HFFc6 (cell line): ENCODE measurements around the gene FYB1. TPM values are rescaled to one million over a fixed set of nuclear protein-coding genes. Genes with fewer than 3 reads are reported as not detected.
A peak's percentile ranks its signal among the peaks of the same experiment; 100 is the strongest.

Experiments
- DNase-seq: peaks from one replicate; pipeline ENCODE4 v3.0.0-alpha.2; 2018
- H3K27ac Mint-ChIP-seq: 2 replicates; pipeline ENCODE4 v1.8.0; 2020; ENCODE audit warnings: mild to moderate bottlenecking, mixed read lengths
- H3K27me3 Mint-ChIP-seq: 2 replicates; pipeline ENCODE4 v1.8.0; 2021; ENCODE audit warnings: mild to moderate bottlenecking, moderate library complexity, mixed read lengths; ENCODE audit not compliant: insufficient read depth
- H3K36me3 Mint-ChIP-seq: 2 replicates; pipeline ENCODE4 v1.8.0; 2021; ENCODE audit warnings: low read depth, mixed read lengths
- H3K4me1 Mint-ChIP-seq: 2 replicates; pipeline ENCODE4 v1.8.0; 2020; ENCODE audit warnings: low read depth, mixed read lengths
- H3K4me3 Mint-ChIP-seq: 2 replicates; pipeline ENCODE4 v1.8.0; 2020; ENCODE audit warnings: mild to moderate bottlenecking, moderate library complexity, mixed read lengths
- H3K9me3 Mint-ChIP-seq: 2 replicates; pipeline ENCODE4 v1.8.0; 2020; ENCODE audit warnings: mild to moderate bottlenecking, mixed read lengths
- CTCF ChIP-seq: fragments of 200-600 bp; sonication (generic); IDR thresholded peaks from 2 replicates; pipeline ENCODE4 v1.5.0; 2021; ENCODE audit warnings: antibody characterized with exemption, mild to moderate bottlenecking
- total RNA-seq, 6 experiments: library from RNA; stranded (reverse); fragmentation: NEBNext Ultra II Directional; extraction: Animal tissue kit (Norgen Biotek cat#: 25700); gene quantifications; 2 replicates in 1 of 6; 3 replicates in 5 of 6; pipeline ENCODE4 v1.2.3, GENCODE V29; 2021

Gene FYB1
- total RNA-seq, 6 experiments from 2014 or later: 0.32 to 1.7 (median 0.49) TPM

- peaks cover 8% of the 10 kb centered on the region for H3K36me3 Mint-ChIP-seq
- peaks cover 50% of the 10 kb centered on the region for H3K4me1 Mint-ChIP-seq
- no peaks in the 10 kb centered on the region for H3K9me3 Mint-ChIP-seq
- H3K4me3 Mint-ChIP-seq: peak within 1 kb of the TSS; percentile 98
- no peaks in the 10 kb centered on the region; the same call in 1 of the 2 replicates for H3K27me3 Mint-ChIP-seq
- no peak for TF ChIP-seq CTCF
- H3K27ac Mint-ChIP-seq: peak within 1 kb of the TSS; percentile 96
- DNase-seq: peak; percentile 79
Observed at GRCh38 chr5:39074017-39074814, 145.1 kb downstream of the FYB1 start, which contains the start of gene RICTOR. TSS of gene RICTOR (minus strand) at chr5:39074399. CDS start at chr5:39074377, 22 bp downstream.

- no peaks in the 10 kb centered on the region for H3K9me3 Mint-ChIP-seq
- TF ChIP-seq CTCF: no peak
- H3K4me3 Mint-ChIP-seq: peak overlapping the region; percentile 98
- H3K36me3 Mint-ChIP-seq: peaks cover 12% of the 10 kb centered on the region
- peak overlapping the region; percentile 95 for H3K27ac Mint-ChIP-seq
- H3K4me1 Mint-ChIP-seq: peaks cover 50% of the 10 kb centered on the region
- H3K27me3 Mint-ChIP-seq: no peaks in the 10 kb centered on the region; the same call in 1 of the 2 replicates
- DNase-seq: no peak
Observed at GRCh38 chr5:39073767-39074016, 145.7 kb downstream of the FYB1 start.

GRCh38 chr5:39072925-39073766, 146.2 kb downstream of the FYB1 start:
- DNase-seq: peak; percentile 10
- TF ChIP-seq CTCF: no peak

GRCh38 chr5:39068099-39068498, 151.3 kb downstream of the FYB1 start:
- no peak overlapping the region for H3K4me3 Mint-ChIP-seq
- TF ChIP-seq CTCF: no peak
- peaks cover 45% of the 10 kb centered on the region for H3K36me3 Mint-ChIP-seq
- H3K9me3 Mint-ChIP-seq: peaks cover 9% of the 10 kb centered on the region; the same call in 1 of the 2 replicates
- no peaks in the 10 kb centered on the region for H3K27me3 Mint-ChIP-seq
- H3K27ac Mint-ChIP-seq: no peak overlapping the region
- no peak for DNase-seq
- peaks cover 41% of the 10 kb centered on the region for H3K4me1 Mint-ChIP-seq

More at GRCh38 chr5:39072925-39073766, 146.2 kb downstream of the FYB1 start:
- Mint-ChIP-seq H3K27ac (peak overlapping the region; percentile 95), H3K36me3 (peaks cover 17% of the 10 kb centered on the region), H3K9me3 (no peaks in the 10 kb centered on the region), H3K4me3 (peak overlapping the region; percentile 97), H3K27me3 (no peaks in the 10 kb centered on the region; the same call in 1 of the 2 replicates), H3K4me1 (peaks cover 50% of the 10 kb centered on the region)

GRCh38 chr5:39064450-39064849, 154.9 kb downstream of the FYB1 start:
- H3K4me1 Mint-ChIP-seq: peaks cover 32% of the 10 kb centered on the region
- no peak for DNase-seq
- no peak for TF ChIP-seq CTCF

More at GRCh38 chr5:39064450-39064849, 154.9 kb downstream of the FYB1 start:
- peaks cover 9% of the 10 kb centered on the region; the same call in 1 of the 2 replicates for H3K9me3 Mint-ChIP-seq
- no peak overlapping the region for H3K4me3 Mint-ChIP-seq
- H3K27me3 Mint-ChIP-seq: no peaks in the 10 kb centered on the region
- H3K36me3 Mint-ChIP-seq: peaks cover 40% of the 10 kb centered on the region
- H3K27ac Mint-ChIP-seq: no peak overlapping the region
